Fibroblast of gingiva (primary cell): ENCODE results near the gene ARHGAP12.
A peak's percentile ranks its signal among the peaks of the same experiment; 100 is the strongest.
"Not testable (repeated sequence)": the region's sequence is repeated elsewhere in the genome, so short reads cannot be mapped to it uniquely, and the experiment has no call there.

ENCODE experiments used
- DNase-seq: peaks from one replicate; pipeline ENCODE4 v3.0.0-alpha.2; 2011; ENCODE audit warnings: low read depth

The ARHGAP12 gene

GRCh38 chr10:31926160-31926559 is 2.5 kb downstream of the ARHGAP12 start:
- no peak for DNase-seq

- DNase-seq: no peak
Observed at GRCh38 chr10:31924833-31925232, 3.8 kb downstream of the ARHGAP12 start.

GRCh38 chr10:31923389-31923788 is 5.2 kb downstream of the ARHGAP12 start:
- no peak for DNase-seq

- no peak for DNase-seq
Observed at GRCh38 chr10:31921031-31921430, 7.6 kb downstream of the ARHGAP12 start.

GRCh38 chr10:31920538-31920937 is 8.1 kb downstream of the ARHGAP12 start:
- DNase-seq: no peak

- DNase-seq: no peak
Observed at GRCh38 chr10:31918671-31919409, 9.8 kb downstream of the ARHGAP12 start.

- no peak for DNase-seq
Observed at GRCh38 chr10:31914370-31914769, 14.3 kb downstream of the ARHGAP12 start.

GRCh38 chr10:31912898-31913850 is 15.5 kb downstream of the ARHGAP12 start:
- peak; percentile 58 for DNase-seq

GRCh38 chr10:31912289-31912688 is 16.3 kb downstream of the ARHGAP12 start:
- no peak for DNase-seq

- DNase-seq: no peak
Observed at GRCh38 chr10:31910016-31910415, 18.6 kb downstream of the ARHGAP12 start.

GRCh38 chr10:31908157-31908556 is 20.5 kb downstream of the ARHGAP12 start:
- DNase-seq: peak; percentile 34

GRCh38 chr10:31906039-31906438 is 22.6 kb downstream of the ARHGAP12 start:
- DNase-seq: no peak

- DNase-seq: no peak
Observed at GRCh38 chr10:31905586-31905985, 23.0 kb downstream of the ARHGAP12 start.

- DNase-seq: no peak
Observed at GRCh38 chr10:31902625-31903024, 26.0 kb downstream of the ARHGAP12 start.

- DNase-seq: peak; percentile 48
Observed at GRCh38 chr10:31897506-31897905, 31.1 kb downstream of the ARHGAP12 start.

GRCh38 chr10:31896968-31897384 is 31.7 kb downstream of the ARHGAP12 start:
- peak; percentile 66 for DNase-seq

- not testable (repeated sequence) for DNase-seq
Observed at GRCh38 chr10:31895722-31896121, 32.9 kb downstream of the ARHGAP12 start.

GRCh38 chr10:31888442-31888841 is 40.2 kb downstream of the ARHGAP12 start:
- DNase-seq: no peak

GRCh38 chr10:31887850-31888249 is 40.8 kb downstream of the ARHGAP12 start:
- DNase-seq: no peak

GRCh38 chr10:31886885-31887284 is 41.7 kb downstream of the ARHGAP12 start:
- DNase-seq: no peak

GRCh38 chr10:31885971-31886370 is 42.7 kb downstream of the ARHGAP12 start:
- no peak for DNase-seq

GRCh38 chr10:31884386-31884785 is 44.2 kb downstream of the ARHGAP12 start:
- DNase-seq: no peak

- no peak for DNase-seq
Observed at GRCh38 chr10:31883397-31883796, 45.2 kb downstream of the ARHGAP12 start.
